ENCODE data around the gene KRT33B. TPM values are rescaled to one million over a fixed set of nuclear protein-coding genes. Genes with fewer than 3 reads are reported as not detected.

Gene KRT33B
- total RNA-seq, 4 donors from 2014 or later = not detected

DNA sequence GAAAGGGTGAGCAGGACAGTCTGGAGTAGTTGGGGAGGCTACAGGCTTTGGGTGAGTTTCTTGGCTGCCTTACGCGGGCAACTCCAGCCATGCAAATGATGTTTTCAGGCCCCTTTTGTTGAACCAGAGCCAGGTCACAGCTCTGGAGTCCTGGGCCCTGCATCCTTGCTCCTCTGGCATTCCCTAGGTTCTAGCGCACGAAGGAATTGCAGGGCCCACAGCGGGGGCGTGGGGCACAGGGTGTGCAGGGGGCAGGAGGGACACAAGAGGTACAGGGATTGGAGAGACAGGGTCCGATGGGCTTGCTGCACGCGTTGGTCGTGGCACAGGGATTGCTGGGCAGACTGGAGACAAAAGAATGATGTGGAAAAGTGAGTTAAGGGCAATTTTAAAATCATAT is 24.2 kb upstream of the KRT33B start:
- ATAC-seq (ENCODE audit: low FRiP score) = no peak
- DNase-seq (ENCODE audit: low spot score) = no peak
- TF ChIP-seq CTCF (IDR thresholded peaks at IDR 0.05) = no peak

- ATAC-seq (ENCODE audit: low FRiP score) (no peak), DNase-seq (ENCODE audit: low spot score) (no peak)
- TF ChIP-seq CTCF (IDR thresholded peaks at IDR 0.05) = no peak
Observed at GRCh38 chr17:41393294-41393693, 23.7 kb upstream of the KRT33B start.

DNA sequence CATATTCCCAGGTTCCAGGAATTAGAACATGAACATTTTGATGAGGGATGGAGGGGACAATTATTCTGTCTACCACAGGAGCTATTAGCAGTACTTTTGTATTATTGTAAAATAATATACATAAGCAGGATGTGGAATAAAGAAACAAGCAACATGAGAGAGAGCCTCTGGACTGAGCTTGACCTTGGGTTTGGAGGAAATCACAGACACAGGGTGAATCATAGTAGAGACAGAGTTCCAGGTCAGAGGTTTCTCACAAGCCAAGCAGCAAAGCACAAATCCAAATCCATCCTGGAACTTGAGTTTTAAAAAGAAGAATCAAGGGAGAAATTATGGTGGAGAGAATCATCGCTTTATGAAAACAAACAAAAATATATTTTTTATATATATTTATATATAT is 22.7 kb upstream of the KRT33B start:
- TF ChIP-seq CTCF (IDR thresholded peaks at IDR 0.05) = no peak
- DNase-seq (ENCODE audit: low spot score) (no peak), ATAC-seq (ENCODE audit: low FRiP score) (no peak)

- no peak for TF ChIP-seq CTCF (IDR thresholded peaks at IDR 0.05)
- ATAC-seq (ENCODE audit: low FRiP score) = no peak
- DNase-seq (ENCODE audit: low spot score) = no peak
Observed at GRCh38 chr17:41391535-41391934, 21.9 kb upstream of the KRT33B start.

- ATAC-seq (ENCODE audit: low FRiP score) (no peak), DNase-seq (ENCODE audit: low spot score) (no peak)
- TF ChIP-seq CTCF (IDR thresholded peaks at IDR 0.05) = no peak
Observed at GRCh38 chr17:41390411-41390938, 20.9 kb upstream of the KRT33B start.

- no peak for DNase-seq (ENCODE audit: low spot score)
- TF ChIP-seq CTCF (IDR thresholded peaks at IDR 0.05) = no peak
- no peak for ATAC-seq (ENCODE audit: low FRiP score)
Observed at GRCh38 chr17:41387670-41388069, 18.1 kb upstream of the KRT33B start.

- DNase-seq (ENCODE audit: low spot score) (no peak), ATAC-seq (ENCODE audit: low FRiP score) (no peak)
- no peak for TF ChIP-seq CTCF (IDR thresholded peaks at IDR 0.05)
Observed at GRCh38 chr17:41386227-41386626, 16.6 kb upstream of the KRT33B start.

Measured in omental fat pad (tissue), 4 donors.